IPS-18c (cell line): ENCODE measurements around the gene IL10RA.

Experiments used
- H3K4me3 ChIP-seq: 2 replicates; pipeline ENCODE4 v1.7.0; 2013; ENCODE audit warnings: low read depth, mild to moderate bottlenecking, low read length, moderate library complexity; ENCODE audit not compliant: insufficient read depth
- H3K9me3 ChIP-seq: one replicate; pipeline ENCODE4 v1.6.1; 2013; ENCODE audit warnings: mild to moderate bottlenecking, low read length, moderate library complexity; ENCODE audit not compliant: control insufficient read depth, insufficient read depth

IL10RA gene

DNA sequence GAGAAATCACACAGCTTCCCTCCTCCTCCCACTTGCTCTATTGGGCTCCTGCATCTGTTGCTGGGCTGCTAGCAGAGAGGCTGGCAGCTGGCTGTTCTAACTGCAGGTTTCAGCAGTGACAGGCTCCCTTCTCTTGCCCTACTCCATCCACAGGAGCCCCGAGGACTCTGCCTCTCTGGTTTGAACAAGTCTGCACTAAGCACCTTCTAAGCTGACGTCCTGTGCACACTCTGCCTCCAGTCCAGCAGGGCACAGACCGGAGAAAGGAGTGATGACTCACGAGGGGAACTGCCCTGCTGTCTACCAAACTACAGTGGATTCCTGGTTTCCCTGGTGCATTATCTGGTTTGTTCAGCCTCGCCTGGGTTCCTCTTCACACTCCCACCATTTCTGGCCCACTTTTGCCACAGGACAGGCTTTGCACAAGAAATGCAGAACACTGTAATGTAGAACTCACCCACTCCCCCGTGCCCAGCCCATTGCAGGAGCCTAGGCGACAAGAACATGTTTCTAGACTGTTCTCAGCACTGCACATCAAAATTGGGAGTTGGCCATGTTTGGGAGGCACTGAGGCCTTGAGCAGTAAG is 26.0 kb downstream of the IL10RA start:
- H3K9me3 ChIP-seq, result no peaks in the 10 kb centered on the region
- no peak overlapping the region for H3K4me3 ChIP-seq

DNA sequence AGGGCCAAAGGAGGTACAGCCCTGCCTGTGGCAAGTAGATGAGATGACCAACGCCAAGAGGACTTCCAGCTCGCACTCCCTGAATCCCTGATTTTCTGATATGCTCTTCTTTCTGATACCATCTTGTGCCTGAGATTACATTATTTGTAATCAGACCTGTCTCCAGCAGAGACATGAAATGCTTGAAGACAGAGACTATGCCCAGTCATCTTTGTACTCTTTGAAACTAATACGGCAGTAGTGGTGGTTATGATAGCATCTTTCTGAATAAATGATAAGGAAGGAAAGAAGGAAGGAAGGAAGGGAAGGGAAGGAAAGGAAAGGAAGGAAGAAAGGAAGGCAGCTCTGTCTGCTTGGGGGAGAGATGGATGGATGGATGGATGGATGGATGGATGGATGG is 27.8 kb downstream of the IL10RA start:
- Histone ChIP-seq H3K4me3 (no peak overlapping the region), H3K9me3 (no peaks in the 10 kb centered on the region)

DNA sequence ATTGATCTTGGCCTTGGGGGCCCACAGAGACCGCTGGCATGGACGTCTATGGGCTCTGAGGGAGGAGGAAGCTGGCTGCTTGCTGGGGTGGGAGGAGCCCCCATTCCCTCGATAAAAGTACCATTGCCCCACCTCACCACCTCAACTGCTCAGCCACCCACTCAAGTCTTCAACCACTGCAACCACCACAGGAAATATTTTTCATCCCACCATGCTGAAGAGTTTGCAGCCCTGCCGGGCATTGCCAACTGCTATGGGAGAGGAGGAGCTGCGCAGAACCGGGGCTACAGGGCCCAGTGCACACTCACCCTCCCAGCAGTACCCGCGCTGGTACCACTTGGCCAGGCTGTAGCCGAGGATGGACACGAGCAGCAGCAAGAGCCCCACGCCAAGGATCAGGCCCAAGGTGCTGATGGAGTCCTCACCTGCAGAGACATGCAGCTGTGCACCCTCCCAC is 29.2 kb downstream of the IL10RA start:
- Histone ChIP-seq H3K4me3 (no peak overlapping the region), H3K9me3 (no peaks in the 10 kb centered on the region)

DNA sequence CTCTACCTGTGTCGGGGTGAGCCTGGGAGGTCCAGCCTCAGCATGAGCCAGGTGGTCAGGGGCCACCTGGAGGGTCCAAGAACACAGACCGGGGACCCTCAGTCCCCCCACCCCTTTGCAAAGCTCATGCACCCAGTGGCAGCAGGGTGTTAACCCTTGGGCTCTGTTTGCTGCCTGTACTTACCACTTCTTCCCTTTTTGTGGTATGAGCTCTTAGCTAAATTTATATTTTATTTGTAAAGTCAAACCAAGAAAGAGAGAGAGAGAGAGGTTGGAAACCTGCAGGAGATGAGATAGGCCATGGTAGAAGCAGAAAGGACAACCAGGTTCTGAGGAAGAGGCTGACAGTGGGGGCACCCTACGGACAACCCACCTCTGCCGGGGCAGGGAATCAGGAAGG is 29.9 kb downstream of the IL10RA start:
- no peaks in the 10 kb centered on the region for H3K9me3 ChIP-seq
- no peak overlapping the region for H3K4me3 ChIP-seq

DNA sequence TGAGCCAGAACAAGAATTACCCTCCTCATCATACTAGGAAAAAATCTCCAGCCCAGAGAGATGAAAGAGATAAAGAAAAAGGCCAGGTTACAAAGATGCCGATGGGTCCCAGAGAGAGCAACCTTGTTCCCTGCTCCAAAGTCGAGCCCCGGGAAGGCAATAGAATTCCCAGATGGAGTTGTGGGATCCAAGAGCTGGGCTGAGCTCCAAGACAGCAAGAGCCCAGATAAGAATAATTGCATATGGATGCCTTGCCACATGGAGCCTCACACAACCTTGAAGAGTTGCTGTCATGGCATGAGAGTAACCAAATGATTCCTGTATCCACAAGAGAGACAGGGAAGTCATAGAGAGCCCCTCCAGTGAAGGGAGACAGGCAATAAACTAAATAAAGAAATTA is 30.9 kb downstream of the IL10RA start:
- H3K9me3 ChIP-seq, result no peaks in the 10 kb centered on the region
- H3K4me3 ChIP-seq, result no peak overlapping the region

DNA sequence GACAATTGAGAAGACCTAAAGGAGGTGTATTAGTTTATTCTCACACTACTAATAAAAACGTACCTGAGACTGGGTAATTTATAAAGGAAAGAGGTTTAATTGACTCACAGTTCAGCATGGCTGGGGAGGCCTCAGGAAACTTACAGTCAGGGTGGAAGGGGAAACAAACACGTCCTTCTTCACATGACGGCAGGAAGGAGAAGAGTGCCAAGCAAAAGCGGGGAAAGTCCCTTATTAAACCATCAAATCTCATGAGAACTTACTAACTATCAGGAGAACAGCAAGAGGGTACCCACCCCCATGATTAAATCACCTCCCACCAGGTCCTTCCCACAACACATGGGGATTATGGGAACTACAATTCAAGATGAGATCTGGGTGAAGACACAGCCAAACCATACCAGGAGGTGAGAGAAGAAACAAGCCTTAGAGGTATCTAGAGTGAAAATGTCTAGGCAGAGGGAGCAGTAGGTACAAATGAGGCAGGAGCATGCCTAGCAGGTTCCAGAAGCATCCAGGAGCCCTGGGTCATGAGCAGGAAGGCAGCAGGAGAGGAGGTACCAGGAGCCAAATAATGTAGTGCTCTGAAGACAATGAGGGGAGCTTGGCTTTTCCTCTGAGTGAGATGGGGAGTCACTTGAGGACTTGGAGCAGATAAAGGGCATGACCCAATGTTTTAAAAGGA is 31.6 kb downstream of the IL10RA start:
- H3K9me3 ChIP-seq, result no peaks in the 10 kb centered on the region
- no peak overlapping the region for H3K4me3 ChIP-seq

DNA sequence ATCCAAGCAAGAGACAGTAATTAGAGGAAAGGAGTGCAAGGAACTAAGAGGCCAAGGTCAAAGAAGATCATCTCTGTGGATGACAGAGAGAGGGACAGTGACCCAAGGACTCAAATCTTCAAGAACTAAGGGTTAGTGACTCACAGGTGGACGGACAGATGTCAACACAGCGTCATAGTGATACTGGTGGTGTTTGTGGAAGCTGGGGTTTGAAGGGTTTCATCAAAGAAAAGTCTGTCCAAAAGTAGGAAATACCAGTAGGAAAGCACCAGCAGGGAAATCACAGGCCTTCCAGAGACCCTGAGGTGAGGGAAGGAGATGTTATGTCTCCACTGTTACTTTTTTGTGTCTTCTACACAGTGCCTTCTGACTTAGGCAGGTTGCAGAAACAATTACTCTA is 32.2 kb downstream of the IL10RA start:
- no peaks in the 10 kb centered on the region for H3K9me3 ChIP-seq
- no peak overlapping the region for H3K4me3 ChIP-seq

DNA sequence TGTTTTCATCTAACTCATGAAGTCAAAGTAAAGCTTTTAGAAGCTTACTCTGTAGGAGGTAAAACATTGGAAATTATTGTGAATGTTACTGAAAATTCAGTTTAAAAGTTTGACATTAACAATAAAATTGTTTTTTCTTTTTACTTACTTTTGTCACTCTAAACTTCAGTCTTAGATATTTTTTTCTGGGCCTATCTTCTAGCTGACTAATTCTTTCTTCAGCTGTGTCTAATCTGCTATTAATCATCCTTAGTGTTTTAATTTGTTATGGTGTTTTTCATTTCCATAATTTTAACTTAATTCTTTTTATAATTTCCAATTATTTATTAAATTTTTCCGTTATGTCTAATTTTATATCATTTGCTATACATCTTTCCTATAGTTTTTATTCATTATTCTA is 35.0 kb downstream of the IL10RA start:
- Histone ChIP-seq H3K9me3 (peaks cover 2% of the 10 kb centered on the region), H3K4me3 (no peak overlapping the region)

DNA sequence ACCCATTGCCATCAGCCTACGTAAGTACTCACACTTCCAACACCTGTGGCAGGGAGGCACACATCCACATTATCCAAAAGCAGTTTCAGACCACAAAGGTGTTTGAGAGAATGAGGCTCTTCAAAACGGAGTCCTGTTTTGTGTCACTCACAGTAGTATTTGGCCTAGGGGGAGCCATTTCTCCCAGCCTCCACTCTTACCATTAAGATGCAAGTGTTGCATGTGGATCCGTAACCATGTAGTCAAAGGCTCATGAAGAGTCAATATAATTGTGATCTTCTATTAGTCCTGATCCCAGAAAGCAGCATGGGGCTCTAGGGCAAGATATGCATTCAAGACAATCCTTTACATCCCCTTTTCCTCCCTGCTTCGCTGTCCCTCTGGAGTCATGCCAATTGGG is 41.5 kb downstream of the IL10RA start:
- H3K9me3 ChIP-seq, result peaks cover 2% of the 10 kb centered on the region
- no peak overlapping the region for H3K4me3 ChIP-seq

DNA sequence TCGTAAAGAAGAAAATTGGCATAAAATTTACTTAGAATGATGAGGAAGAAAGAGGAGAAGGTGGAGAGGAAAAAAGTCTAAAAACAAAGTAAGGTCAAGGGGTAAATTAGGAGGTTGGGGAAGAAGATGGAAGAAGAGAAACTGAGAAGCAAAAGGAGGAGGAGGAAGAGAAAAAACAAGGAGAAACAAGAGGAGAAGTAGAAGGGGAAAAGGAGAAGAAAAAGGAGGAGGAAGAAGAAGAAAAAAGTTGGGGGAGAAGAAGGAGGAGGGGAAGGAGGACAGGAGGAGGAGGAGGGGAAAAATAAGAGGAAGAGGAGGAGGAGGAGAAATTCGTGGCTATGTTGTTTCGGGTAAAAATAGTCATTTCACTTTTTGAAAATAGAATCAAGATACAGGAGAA is 42.4 kb downstream of the IL10RA start:
- Histone ChIP-seq H3K4me3 (no peak overlapping the region), H3K9me3 (peaks cover 2% of the 10 kb centered on the region)

DNA sequence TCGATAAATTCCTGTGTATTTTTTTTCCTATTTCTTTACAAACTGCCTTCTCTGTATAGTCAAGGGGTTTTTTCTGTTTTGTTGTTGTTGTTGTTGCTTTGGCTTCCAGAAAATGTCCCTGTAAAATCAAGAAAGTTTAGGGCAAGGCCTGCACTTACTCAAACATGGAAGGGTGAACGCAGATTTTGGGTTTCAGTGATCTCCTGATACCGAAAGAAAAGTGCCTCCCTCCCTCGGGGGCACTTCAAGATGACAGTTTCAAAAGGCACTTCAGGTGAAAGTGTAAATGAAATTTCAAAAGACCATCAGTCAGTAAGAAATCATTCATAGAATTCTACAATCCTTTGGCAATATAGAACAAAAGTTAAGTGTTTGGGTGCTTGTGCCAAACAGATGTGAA is 47.2 kb downstream of the IL10RA start:
- Histone ChIP-seq H3K4me3 (no peak overlapping the region), H3K9me3 (no peaks in the 10 kb centered on the region)

DNA sequence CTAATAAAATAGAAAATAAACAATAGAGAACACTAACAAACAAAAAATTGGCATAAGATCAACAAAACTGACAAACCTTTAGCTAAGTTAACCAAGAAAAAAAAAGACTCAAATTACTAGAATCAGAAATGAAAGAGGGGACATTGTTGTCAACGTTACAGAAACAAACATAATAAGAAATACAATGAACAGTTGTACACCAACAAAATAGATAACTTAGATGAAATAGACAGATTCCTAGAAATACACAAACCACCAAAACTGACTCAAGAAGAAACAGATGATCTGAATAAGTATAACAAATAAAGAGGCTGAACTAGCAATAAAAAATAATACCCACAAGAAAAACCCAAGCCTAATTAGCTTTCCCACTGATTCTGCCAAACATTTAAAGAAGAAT is 55.9 kb downstream of the IL10RA start:
- no peaks in the 10 kb centered on the region for H3K9me3 ChIP-seq
- no peak overlapping the region for H3K4me3 ChIP-seq

DNA sequence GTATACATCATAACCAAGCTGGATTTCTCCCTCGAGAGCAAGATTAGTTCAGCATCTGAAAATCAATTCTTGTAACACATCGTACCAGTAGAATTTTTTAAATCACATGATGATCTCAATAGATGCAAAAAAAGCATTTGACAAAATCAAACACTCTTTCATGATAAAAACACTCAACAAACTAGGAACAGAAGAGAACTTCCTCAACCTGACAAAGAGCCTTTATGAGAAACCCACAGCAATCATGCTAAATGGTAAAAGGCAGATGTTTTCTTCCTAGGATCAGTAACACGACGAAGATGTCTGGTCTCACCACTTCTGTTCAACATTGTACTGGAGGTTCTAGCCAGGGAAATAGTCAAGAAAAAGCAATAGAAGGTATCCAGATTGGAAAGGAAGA is 56.6 kb downstream of the IL10RA start:
- Histone ChIP-seq H3K4me3 (no peak overlapping the region), H3K9me3 (no peaks in the 10 kb centered on the region)

DNA sequence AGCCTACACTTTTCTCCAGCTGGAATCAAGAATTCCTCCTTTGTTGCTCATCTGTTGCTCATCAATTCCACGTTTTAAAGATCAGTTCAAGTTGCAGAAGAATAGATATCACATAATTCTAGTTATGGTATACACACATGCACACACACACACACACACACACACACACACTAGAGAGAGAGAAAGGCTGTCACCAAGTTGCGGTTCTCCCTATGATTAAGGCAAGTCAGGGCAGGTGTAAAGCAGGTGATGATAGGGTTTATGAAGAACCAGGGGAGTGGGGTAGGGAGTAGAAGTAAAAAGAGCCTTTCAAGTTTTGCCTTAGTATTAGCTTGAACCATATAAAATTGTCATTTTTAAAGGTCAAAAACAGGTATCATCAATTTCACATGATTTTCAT is 59.0 kb downstream of the IL10RA start:
- no peaks in the 10 kb centered on the region for H3K9me3 ChIP-seq

DNA sequence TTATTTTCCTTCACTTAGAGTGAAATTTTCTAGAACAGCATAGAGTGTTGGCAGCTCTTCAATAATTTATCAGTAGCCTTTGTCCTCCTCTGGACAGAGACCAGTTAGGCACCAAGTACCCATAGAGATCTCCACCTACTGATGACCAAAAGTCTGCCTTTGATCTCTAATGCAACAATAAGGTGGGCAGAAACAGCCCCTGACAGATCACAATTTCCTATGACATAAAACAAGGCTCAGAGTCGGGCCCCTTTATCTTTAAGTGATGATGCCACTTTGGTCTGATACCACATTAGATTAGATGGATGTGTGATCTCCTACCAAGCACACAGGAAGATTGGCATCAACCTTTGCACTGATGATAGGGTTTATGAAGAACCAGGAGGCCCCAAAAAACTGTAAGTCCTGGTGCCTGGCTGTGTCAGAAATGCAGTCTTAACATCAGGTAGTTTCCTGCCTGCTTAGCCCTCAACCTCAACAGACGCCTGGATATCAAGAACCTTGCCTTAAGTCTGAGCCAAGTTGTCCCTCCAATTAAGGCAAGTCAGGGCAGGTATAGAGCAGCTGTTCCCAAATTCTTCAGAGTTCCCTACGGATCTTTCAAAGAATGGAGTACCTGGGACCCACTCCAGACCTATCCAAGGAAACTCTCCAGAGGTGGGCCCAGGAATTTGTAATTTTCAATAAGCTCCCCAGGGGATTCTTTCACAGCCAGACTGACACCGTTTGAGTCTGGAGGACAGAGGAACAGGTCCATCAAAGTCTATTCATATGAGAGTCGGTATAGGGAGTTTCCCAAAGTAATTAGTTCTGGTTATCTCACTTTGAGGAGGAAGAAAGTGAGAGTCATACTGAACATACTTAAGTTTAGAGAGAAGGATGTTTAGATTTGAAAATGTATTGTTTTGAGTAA is 60.1 kb downstream of the IL10RA start:
- no peaks in the 10 kb centered on the region for H3K9me3 ChIP-seq
- H3K4me3 ChIP-seq, result no peak overlapping the region

More for the DNA sequence above, 59.0 kb downstream of the IL10RA start:
- no peak overlapping the region for H3K4me3 ChIP-seq

DNA sequence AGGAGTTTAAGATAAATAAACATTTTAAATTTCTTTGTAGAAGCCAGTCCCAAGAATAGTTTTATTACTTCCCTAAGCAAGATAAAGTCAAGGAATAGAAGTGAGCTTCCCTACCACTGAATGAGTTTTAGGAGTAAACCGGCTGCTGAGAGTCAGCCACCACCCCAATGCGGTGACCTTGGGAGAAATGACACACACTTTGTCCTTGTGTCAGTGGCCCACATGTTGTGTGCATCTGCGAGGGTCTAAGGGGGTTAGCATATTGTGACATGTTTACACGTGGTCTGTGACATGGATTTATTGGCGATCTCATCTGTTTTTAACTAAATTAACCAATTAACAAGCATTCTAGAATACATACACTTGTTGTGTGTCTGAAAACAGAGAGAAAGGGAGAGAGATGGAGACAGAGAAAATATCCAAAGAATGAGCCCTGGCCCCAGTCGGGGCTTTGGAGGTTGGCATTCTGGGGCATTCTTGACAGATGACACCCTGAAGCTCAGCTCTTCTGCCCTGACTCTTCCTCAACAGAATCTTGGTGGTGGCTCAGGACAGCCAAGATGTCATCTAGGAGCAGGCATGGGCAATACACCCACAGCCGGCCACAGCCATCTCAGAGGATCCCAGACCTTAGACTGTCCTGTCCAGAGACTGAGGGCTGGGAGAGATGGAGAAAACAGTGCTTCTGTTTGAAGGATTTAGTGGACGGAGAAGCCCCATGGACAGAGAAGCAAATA is 60.9 kb downstream of the IL10RA start:
- Histone ChIP-seq H3K4me3 (no peak overlapping the region), H3K9me3 (no peaks in the 10 kb centered on the region)

DNA sequence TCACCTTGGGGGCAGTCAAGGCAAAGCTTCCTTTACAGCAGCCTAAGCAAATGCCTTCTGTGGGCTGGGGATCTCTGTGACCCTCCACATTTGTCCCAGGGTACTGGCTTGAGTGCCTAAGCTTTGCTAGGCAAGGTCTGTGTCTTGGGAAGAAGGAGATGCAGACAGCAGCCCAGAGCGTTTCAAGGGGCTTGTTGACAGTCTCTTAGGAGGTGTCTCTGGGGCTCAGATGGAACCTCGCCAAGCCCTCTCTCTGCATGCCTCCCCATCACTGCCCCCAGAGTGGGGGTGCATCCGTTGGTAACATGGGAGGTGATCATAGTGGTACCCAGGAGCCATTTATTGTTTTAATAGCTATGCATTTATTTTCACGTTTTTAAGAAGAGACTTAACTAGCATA is 61.6 kb downstream of the IL10RA start:
- H3K9me3 ChIP-seq, result no peaks in the 10 kb centered on the region
- H3K4me3 ChIP-seq, result no peak overlapping the region
